Prostate gland (tissue), 2 donors: ENCODE results near the gene AQP10. TPM values are rescaled to one million over a fixed set of nuclear protein-coding genes. Genes with fewer than 3 reads are reported as not detected.
"Not testable (repeated sequence)": the region's sequence is repeated elsewhere in the genome, so short reads cannot be mapped to it uniquely, and the experiment has no call there.

ENCODE experiments used
- DNase-seq: peaks from one replicate; pipeline ENCODE4 v3.0.0-alpha.2; 2019; ENCODE audit warnings: low spot score
- H3K27ac ChIP-seq, 2 donors: fragments of 200-600 bp; sonication (generic); 2 replicates each; pipeline ENCODE4 v1.5.1; 2017 to 2019
- H3K27me3 ChIP-seq: fragments of 200-600 bp; sonication (generic); replicated peaks from 2 replicates; pipeline ENCODE4 v1.5.1; 2019; ENCODE audit not compliant: insufficient read depth
- H3K36me3 ChIP-seq, 2 donors: fragments of 200-600 bp; sonication (generic); 1 replicate in 1 of 2; 2 replicates in 1 of 2; pipeline versions ENCODE4 v1.5.1 to v1.8.1; 2017 to 2019
- H3K4me1 ChIP-seq: fragments of 200-600 bp; sonication (generic); replicated peaks from 2 replicates; pipeline ENCODE4 v1.5.1; 2019
- H3K4me3 ChIP-seq, 2 donors: fragments of 200-600 bp; sonication (generic); 2 replicates each; pipeline ENCODE4 v1.5.1; 2017 to 2019
- H3K9me3 ChIP-seq: fragments of 200-600 bp; sonication (generic); 2 replicates; pipeline ENCODE4 v1.5.1; 2017
- CTCF ChIP-seq, 4 experiments: fragments of 200-600 bp in 2 of 4; fragments of 450-650 bp in 2 of 4; sonication (generic) in 2 of 4; IDR thresholded peaks; 1 replicate in 3 of 4; 2 replicates in 1 of 4; pipeline ENCODE4 v1.5.1; 2016 to 2019; ENCODE audit warnings: antibody characterized with exemption in 4 of 4, mild to moderate bottlenecking in 2 of 4, moderate library complexity in 2 of 4
- POLR2A ChIP-seq: fragments of 450-650 bp; IDR thresholded peaks from one replicate; pipeline ENCODE4 v1.6.1; 2016; ENCODE audit warnings: antibody characterized with exemption, mild to moderate bottlenecking
- POLR2AphosphoS5 ChIP-seq: sonication (generic); formaldehyde crosslinking; IDR thresholded peaks from one replicate; pipeline ENCODE4 v1.6.1; 2017; ENCODE audit warnings: antibody characterized with exemption
- WGBS: methylation state at CpG from one replicate; pipeline ENCODE4 v1.1.5; 2018; 5-methylcytosine and 5-hydroxymethylcytosine counted together
- intact Hi-C: fragments of 100-400 bp; cut with DNase I; formaldehyde crosslinking; loops from one replicate; pipeline ENCODE4 v1.14.2; 2022
- total RNA-seq, 2 donors: library from RNA; depleted of rRNA; stranded (reverse); fragments of >200 nt; gene quantifications; one replicate each; pipeline ENCODE4 v1.1.0, GENCODE V29; 2016

Gene AQP10
- total RNA-seq, result under 1 TPM; 0.27 to 0.85 TPM

GRCh38 chr1:154320882-154321608, at the start of gene AQP10:
AQP10 (plus strand) TSS chr1:154321093; CDS start chr1:154321156, 63 bp downstream.
- DNase-seq, result no peak
- no peaks in the 10 kb centered on the region for H3K4me1 ChIP-seq
- no peaks in the 10 kb centered on the region for H3K27me3 ChIP-seq
- no peak within 1 kb of the TSS for H3K4me3 ChIP-seq
- H3K36me3 ChIP-seq, result no peaks in the 10 kb centered on the region
- 25% methylated on average over 9 of the region's 9 CpGs for WGBS
- intact Hi-C loops, result no loop called here
- no peak for TF ChIP-seq CTCF (IDR thresholded peaks at IDR 0.05)
- peak; percentile 41 for TF ChIP-seq POLR2AphosphoS5
- no peaks in the 10 kb centered on the region for H3K9me3 ChIP-seq
- no peak within 1 kb of the TSS for H3K27ac ChIP-seq

GRCh38 chr1:154272217-154272998, 48.5 kb upstream of the AQP10 start, which contains the start of gene HAX1:
HAX1 (plus strand) TSS chr1:154272629; CDS start chr1:154272724, 95 bp downstream.
- peak; percentile 88 for DNase-seq
- peak within 1 kb of the TSS; percentile 81 to 82 for H3K27ac ChIP-seq
- peak within 1 kb of the TSS; percentile 59 to 78 for H3K4me3 ChIP-seq
- no peaks in the 10 kb centered on the region for H3K9me3 ChIP-seq
- under 1% methylated on average over 47 of the region's 47 CpGs for WGBS
- no peaks in the 10 kb centered on the region for H3K27me3 ChIP-seq
- H3K4me1 ChIP-seq, result peaks cover 3% of the 10 kb centered on the region
- TF ChIP-seq CTCF (IDR thresholded peaks at IDR 0.05) (peak; percentile 75 to 90 (median 84)), POLR2AphosphoS5 (peak; percentile 96), POLR2A (peak; percentile 57)
- peaks cover 9 to 18% of the 10 kb centered on the region in 2 donors for H3K36me3 ChIP-seq
- intact Hi-C loops, result loop anchor here (2.0 to 10.0 kb wide), 3 partner anchors 52 to 478 kb away; partner anchors contain the start of gene UBAP2L

- no peak for TF ChIP-seq CTCF (IDR thresholded peaks at IDR 0.05)
- TF ChIP-seq POLR2A, result no peak
- TF ChIP-seq POLR2AphosphoS5, result no peak
- Histone ChIP-seq H3K27ac (peak overlapping the region; percentile 81 to 82), H3K9me3 (no peaks in the 10 kb centered on the region), H3K4me1 (peaks cover 3% of the 10 kb centered on the region), H3K4me3 (peak overlapping the region; percentile 59 to 78), H3K27me3 (no peaks in the 10 kb centered on the region), H3K36me3 (peaks cover 8 to 18% of the 10 kb centered on the region in 2 donors)
- 41% methylated on average over 13 of the region's 13 CpGs for WGBS
- DNase-seq, result no peak
- intact Hi-C loops, result loop anchor here (2.0 to 10.0 kb wide), 3 partner anchors 52 to 478 kb away; partner anchors contain the start of gene UBAP2L
Observed at GRCh38 chr1:154272999-154273563, 47.8 kb upstream of the AQP10 start.

- H3K4me1 ChIP-seq, result peaks cover 3% of the 10 kb centered on the region
- intact Hi-C loops, result loop anchor here (10.0 kb wide), 1 partner anchor 482 kb away; no protein-coding TSS in a partner anchor
- no peak for DNase-seq
- H3K36me3 ChIP-seq, result peaks cover 0 to 9% of the 10 kb centered on the region in 2 donors
- H3K27me3 ChIP-seq, result no peaks in the 10 kb centered on the region
- no peaks in the 10 kb centered on the region for H3K9me3 ChIP-seq
- WGBS, result 86% methylated on average over 7 of the region's 7 CpGs
- no peak for TF ChIP-seq CTCF (IDR thresholded peaks at IDR 0.05)
- no peak for TF ChIP-seq POLR2A
- TF ChIP-seq POLR2AphosphoS5, result no peak
- no peak overlapping the region for H3K27ac ChIP-seq
- no peak overlapping the region for H3K4me3 ChIP-seq
Observed at GRCh38 chr1:154276797-154277196, 44.1 kb upstream of the AQP10 start.

GRCh38 chr1:154287591-154287990, 33.3 kb upstream of the AQP10 start:
- H3K4me1 ChIP-seq, H3K27ac ChIP-seq, intact Hi-C loops, H3K4me3 ChIP-seq, DNase-seq, H3K27me3 ChIP-seq, H3K9me3 ChIP-seq, H3K36me3 ChIP-seq: not testable (repeated sequence)
- WGBS, result 93% methylated on average over 23 of the region's 30 CpGs
